Measurements from ENCODE around the gene CYS1.
"Not testable (repeated sequence)": the region's sequence is repeated elsewhere in the genome, so short reads cannot be mapped to it uniquely, and the experiment has no call there.

The CYS1 gene

DNA sequence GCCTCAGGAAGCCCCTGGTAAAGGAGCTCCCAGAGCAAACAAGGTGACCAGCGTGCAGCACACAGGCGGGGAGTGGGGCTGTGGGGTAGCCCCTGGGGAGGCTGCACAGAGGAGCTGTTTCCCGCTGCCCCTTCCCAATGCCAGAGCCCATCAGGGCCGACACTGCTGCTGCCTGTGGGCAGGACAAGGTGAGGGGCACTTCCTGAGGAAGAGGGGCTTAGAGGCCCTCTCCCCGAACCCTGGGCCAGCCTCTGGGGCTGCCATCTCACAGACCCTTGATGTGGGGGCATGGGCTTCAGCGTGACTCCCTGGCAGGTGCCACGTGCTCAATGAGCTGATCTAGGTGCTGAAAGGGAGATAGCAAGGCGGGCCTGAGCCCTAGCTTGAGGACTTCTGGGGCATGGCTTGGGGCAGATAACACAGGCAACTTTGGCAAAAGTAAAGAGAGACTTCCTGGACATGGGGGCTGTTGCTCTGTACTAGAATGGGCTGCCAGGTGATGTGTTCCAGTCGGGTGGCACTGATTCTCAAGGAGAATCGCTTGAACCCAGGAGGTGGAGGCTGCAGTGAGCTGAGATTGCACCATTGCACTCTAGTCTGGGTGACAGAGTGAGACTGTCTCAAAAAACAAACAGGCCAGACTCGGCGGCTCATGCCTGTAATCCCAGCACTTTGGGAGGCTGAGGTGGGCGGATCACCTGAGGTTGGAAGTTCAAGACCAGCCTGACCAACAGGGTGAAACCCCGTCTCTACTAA is 46.8 kb downstream of the CYS1 start:
- DNase-seq (ENCODE audit: extremely low read depth, low read depth) = no peak
- TF ChIP-seq, protein P1, sequence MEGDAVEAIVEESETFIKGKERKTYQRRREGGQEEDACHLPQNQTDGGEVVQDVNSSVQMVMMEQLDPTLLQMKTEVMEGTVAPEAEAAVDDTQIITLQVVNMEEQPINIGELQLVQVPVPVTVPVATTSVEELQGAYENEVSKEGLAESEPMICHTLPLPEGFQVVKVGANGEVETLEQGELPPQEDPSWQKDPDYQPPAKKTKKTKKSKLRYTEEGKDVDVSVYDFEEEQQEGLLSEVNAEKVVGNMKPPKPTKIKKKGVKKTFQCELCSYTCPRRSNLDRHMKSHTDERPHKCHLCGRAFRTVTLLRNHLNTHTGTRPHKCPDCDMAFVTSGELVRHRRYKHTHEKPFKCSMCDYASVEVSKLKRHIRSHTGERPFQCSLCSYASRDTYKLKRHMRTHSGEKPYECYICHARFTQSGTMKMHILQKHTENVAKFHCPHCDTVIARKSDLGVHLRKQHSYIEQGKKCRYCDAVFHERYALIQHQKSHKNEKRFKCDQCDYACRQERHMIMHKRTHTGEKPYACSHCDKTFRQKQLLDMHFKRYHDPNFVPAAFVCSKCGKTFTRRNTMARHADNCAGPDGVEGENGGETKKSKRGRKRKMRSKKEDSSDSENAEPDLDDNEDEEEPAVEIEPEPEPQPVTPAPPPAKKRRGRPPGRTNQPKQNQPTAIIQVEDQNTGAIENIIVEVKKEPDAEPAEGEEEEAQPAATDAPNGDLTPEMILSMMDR (IDR thresholded peaks at IDR 0.05; ENCODE audit: low read depth, low read length) = no peak

DNA sequence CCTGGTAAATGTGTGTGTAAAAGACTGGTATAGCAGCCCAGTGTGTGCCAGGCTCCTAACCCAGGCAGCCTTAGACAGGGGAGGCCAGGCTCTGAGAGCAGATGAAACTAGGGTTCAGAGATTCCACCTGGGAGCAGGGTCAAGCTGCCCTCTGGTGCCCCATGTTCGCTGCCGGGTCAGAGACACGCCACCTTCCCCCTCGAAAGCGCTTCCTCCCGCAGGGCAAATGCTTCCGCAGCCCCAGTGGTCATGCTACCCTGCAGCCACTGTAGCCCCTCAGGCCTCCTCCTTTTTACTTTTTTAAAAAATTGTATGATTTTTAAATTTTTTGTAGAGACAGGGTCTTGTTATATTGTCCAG is 47.5 kb downstream of the CYS1 start:
- TF ChIP-seq, protein P1 (IDR thresholded peaks at IDR 0.05; ENCODE audit: low read depth, low read length) = no peak
- no peak for DNase-seq (ENCODE audit: extremely low read depth, low read depth)

DNA sequence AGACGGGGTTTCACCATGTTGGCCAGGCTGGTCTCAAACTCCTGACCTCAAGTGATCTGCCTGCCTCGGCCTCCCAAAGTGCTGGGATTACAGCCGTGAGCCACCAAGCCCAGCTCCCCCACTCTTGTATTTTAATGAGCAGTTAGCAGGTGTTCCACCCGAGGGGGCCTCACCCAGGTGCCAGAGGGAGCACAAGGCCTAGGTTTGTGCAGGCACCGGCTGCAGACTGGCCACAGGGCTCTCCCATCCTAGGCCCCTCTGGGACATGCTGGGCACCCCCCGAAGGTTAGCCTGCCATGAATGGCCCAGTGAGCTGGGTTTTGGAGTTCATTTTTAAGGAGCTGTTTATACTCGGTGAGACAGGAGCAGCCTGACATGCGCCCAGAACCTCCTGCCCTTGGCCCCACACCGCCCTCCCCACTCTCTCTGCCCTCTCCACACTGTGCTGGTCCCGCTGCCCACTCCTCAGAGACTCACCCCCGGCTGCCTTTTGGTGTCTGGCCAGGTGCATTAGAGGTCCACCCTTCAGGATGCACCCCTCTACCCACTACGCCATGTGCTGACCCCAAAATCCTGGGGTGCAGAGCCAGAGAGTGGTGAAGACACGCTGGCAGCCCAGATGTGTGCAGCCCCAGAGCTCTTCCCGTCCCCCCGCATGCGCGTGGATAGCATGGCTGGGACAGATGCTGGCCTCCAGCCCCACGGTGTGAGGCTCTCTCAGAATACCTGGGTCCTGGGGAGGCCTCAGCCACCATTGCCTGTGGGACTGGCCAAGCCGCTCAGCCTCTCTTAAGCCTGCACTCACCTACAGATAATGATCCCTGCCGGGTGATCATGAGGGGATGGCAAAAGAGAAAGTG is 48.1 kb downstream of the CYS1 start:
- no peak for DNase-seq (ENCODE audit: extremely low read depth, low read depth)
- TF ChIP-seq, protein P1 (IDR thresholded peaks at IDR 0.05; ENCODE audit: low read depth, low read length) = no peak

DNA sequence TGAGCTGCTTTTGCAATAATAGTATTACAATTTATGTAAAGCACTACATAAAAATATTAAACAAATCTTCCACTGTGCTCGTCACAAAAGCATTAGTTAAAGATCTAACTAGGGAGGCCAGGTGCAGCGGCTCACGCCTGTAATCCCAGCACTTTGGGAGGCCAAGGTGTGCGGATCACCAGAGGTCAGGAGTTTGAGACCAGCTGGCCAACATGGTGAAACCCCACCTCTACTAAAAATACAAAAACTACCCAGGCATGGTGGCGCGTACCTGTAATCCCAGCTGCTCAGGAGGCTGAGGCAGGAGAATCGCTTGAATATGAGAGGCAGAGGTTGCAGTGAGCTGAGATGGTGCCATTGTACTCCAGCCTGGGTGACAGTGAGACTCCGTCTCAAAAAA is 49.4 kb downstream of the CYS1 start:
- DNase-seq (ENCODE audit: extremely low read depth, low read depth) = not testable (repeated sequence)

DNA sequence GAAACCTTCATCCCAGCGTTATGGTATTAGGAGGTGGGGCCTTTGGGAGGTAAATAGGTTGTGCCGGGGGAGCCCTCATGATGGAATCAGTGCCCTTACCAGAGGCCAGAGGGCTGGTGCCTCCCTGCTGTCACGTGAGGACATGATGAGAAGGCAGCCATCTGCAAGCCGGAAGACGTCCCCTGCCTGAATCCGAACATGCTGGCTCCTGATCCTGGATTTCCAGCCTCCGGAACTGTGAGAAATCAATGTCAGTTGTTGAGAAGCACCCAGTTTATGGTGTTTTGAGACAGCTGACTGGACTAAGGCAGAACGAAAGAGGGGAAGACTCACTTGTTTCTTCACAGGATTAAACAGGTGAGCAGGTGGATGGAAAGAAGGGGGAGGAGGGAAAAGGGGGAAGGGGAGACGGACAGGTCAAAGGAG is 49.9 kb downstream of the CYS1 start:
- TF ChIP-seq, protein P1 (IDR thresholded peaks at IDR 0.05; ENCODE audit: low read depth, low read length) = no peak
- DNase-seq (ENCODE audit: extremely low read depth, low read depth) = no peak

DNA sequence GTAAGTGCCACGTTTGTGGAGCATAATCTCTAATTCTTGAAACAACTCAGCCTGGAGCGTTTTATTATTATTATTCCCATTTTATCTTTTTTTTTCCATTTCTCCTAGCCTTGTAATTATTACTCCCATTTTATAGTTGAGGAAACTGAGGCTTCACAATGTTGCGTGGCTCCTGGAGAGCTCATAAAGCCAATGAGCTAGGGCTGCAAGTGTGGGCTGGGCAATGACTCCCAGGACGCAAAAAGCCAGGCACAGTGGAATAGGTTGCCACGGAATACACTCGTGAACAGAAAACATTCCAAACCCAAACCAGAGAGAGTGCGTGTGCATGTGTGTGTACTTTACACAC is 50.4 kb downstream of the CYS1 start:
- TF ChIP-seq, protein P1 (IDR thresholded peaks at IDR 0.05; ENCODE audit: low read depth, low read length) = no peak
- no peak for DNase-seq (ENCODE audit: extremely low read depth, low read depth)

DNA sequence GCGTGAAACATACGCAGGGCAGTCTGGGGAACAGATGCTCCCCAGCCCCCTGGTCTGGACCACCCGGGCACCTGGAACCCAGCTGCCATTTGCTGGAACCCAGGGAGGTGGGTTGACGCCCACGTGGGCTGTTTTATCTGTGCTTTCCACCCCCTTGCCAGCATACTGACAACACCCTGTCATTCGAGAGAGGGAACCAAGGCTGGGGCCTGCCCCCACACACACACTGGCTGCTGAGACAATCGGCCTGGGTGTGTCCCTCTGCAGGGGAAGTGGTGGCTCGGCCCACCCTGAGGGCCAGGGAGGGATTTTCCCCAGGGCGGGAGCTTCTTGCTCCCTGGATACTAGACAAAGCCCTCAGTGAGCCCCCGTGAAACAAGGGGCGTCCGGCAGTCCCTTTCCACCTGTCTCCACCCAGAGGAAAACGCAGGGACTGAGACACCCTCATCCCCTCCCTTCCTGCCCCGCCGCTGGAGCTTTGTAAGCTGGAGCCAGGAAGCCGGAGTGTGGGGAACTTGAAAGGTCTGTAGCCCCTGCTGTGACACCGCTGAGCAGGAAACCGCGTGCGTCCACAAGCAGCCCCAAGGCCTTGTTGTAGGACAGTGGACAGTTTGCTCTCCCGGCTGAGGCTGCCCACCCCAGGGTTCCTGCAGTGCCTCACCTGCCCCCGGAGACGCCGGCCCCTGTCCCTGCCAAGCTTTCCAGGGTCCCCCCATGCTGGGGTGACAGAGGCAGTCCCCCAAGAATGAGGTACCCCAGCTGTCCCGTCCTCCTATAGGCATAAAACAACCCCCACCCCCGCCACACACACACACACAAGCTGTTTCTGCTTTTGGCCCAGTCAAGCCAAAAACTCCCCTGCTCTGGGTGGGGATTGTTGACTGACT is 51.0 kb downstream of the CYS1 start:
- DNase-seq (ENCODE audit: extremely low read depth, low read depth) = no peak
- TF ChIP-seq, protein P1 (IDR thresholded peaks at IDR 0.05; ENCODE audit: low read depth, low read length) = no peak
